GM19324 (cell line): Measurements from ENCODE around the gene PRDM13.

Experiments used
- ATAC-seq: cut with Tn5 transposase; IDR thresholded peaks from one replicate; pipeline ENCODE4 v1.9.1; 2021; ENCODE audit warnings: mild to moderate bottlenecking, moderate library complexity; ENCODE audit not compliant: unreplicated experiment, low FRiP score

Gene PRDM13

DNA sequence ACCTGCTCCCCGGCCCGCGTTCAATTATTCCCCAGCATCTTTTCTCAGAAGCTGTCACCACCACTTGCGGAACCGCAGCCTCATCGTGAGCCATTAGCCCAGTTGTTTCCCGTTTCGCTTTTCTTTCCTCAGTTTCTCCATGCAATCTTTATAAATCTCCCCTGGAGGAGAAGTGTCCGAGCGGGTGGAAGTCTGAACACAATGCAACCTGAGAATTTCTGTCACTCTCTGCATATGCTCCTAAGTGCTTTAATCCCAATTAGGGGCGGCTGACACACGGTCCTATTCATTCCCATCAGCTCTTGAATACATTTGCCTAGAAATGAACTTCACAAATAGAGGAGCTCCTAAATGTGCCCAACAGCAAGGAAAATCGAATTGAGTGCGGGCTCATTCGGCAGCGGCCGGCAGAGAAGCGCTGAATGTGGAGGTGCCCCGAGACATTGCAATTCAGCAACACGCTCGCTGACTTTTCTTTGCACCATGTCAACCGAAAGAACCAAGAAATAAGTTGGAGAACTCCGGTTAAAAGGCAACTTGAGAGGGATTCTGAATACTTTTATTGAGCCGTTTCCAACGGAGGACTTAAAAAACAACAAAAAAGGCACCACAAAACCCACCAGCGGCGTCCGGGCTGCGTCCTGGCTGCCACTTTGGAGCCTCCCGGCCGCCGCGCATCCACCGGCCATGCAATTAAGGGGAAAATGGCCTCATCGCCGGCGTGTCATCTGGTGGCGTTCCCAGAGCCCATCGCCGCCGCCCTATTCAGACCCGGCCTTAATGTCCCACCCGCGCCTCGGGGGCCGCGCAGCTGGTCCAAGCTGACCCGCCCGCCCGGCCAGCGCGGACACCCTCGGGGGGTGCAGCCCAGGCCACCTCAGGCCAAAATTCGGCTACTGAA lies 3.9 kb upstream of the PRDM13 start:
- peak; percentile 9 for ATAC-seq

- ATAC-seq: peak; percentile 54
Measured at GRCh38 chr6:99603421-99604165, 3.0 kb upstream of the PRDM13 start.

DNA sequence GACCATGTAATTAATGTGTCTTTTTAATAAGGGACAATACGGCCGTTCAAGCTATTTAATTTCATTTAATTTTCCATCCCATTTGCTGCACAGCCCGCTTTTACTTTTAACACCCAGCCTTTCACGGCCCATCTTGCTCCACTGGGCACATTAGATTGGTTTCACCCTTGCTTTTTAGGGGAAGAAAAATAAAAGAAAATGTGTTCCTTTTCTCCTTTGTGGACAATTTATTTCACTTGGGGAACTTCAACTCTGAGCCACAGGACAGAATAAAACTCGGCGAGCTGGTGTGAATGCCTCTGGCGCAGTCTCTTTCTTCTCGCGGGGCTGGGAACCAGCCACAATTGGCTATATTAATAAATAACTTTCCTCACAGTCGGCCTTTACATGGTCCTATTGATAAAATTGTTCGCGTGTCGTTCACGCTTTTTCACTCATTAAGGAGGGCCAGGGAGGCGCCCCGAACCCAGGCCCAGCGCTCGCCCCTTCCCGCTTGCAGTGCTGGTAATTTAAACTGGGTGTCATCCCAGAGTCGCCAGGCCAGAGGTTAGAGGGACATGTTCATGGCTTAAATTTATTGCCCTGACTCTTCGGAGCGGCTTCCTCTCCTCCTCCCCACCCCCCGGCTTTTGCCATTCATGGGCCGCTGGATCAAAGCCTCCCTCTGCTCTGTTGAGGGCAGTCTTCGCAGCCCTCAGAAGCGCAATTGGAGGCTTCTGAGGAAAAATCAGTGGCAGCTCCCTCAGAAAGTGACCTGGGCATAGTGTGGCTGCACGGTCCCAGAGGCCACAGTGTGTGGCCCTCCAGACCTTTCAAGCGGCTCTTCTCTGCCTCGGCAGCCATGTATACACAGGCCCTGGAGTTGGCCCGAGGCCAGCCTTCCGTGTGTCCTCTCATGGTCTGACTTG lies 2.2 kb upstream of the PRDM13 start:
- ATAC-seq: no peak

GRCh38 chr6:99605074-99605734 lies 1.4 kb upstream of the PRDM13 start:
- no peak for ATAC-seq

GRCh38 chr6:99605911-99606655 lies 550 bp upstream of the PRDM13 start:
- no peak for ATAC-seq

GRCh38 chr6:99607416-99608036 lies 893 bp downstream of the PRDM13 start:
- no peak for ATAC-seq

GRCh38 chr6:99608059-99608885 lies 1.6 kb downstream of the PRDM13 start:
- no peak for ATAC-seq

GRCh38 chr6:99608886-99609482 lies 2.4 kb downstream of the PRDM13 start:
- ATAC-seq: no peak

DNA sequence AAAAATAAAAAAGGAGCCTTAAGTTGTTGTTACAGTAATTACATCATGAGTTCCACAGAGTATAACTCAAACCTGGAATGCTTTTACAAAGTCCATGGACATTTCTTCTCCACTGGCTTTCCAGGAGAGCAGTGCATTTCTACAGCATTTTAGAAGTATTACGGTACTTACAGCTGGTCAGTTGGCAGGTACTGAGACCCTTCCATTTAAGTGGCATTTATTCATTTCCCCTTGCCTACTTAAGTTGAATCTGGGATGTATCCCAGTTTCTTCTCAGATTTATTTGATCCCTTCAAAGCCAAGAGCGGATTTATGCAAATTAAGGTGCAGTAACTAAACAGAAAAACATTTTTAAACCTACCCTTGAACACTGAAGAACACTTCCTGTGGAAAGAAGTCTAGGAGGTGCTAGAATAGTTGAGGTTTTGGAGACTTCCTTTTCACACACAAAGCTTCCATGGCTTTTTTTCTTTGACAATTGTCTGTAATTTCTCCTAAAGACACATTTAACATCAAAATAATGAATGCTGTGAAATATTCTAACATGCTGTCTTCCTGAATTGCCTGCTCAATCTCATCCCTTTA lies 3.4 kb downstream of the PRDM13 start:
- ATAC-seq: no peak

DNA sequence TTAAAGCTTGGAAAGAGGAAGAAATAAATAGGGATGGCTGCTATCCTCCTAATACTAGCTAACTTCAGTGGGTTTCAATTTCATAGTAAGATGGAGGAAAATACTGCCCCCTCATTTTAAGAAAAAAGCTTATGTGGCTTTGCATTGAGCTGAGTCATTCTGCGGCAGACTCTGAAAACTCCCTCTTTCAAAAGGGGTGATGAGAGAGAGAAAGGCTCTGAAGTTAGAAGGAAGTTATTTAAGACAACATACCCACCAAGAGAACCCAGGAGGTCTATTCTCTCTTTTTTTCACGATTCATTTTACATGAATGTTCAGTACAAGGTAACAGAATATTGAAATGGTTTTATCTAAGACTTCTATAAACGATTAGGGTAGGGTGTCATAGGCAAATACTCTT lies 4.5 kb downstream of the PRDM13 start:
- no peak for ATAC-seq

DNA sequence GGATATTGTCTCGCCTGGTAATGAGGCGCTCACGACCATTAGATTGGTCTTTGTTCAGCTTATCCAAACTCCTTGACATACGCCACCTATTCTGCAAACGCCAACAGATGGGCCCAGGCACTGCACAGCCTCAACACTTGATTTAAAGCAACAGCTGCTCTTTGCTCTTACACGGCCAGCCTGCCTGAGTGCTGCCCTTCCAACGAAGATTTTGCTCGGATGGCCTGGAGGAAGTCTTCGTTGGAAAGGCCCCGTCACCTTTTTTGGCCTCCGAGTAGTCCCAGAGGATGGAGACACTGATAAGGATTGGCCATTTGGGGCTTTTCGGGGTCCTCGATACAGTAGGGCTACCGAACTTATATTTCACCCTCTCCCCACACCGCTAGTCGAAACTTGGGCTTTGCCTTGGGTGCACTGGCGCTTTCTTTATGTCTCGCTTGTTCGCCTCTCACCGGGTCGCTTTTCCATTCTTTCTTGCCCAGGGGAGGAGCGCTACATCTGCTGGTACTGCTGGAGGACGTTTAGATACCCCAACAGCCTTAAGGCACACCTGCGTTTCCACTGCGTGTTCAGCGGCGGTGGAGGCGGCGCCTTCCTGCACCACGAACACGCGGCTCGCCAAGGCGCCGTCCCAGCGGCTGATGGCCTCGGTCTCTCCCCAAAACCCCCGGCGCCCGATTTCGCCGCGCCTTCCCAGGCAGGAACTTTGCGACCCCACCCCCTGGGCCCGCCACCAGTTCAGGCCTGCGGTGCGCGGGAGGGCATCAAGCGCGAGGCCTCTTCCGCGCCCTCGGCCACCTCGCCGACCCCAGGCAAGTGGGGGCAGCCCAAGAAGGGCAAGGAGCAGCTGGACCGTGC lies 6.1 kb downstream of the PRDM13 start:
- ATAC-seq: peak; percentile 6

DNA sequence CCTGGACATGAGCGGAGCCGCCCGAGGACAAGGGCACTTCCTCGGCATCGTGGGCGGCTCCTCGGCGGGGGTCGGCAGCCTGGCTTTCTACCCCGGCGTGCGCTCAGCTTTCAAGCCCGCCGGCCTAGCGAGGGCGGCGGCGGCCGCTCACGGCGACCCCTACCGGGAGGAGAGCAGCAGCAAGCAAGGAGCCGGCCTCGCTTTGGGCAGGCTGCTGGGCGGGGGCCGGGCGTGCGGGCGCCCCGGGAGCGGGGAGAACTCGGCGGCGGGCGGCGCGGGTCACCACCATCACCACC lies 6.7 kb downstream of the PRDM13 start:
- ATAC-seq: peak; percentile 75

- peak; percentile 87 for ATAC-seq
Measured at GRCh38 chr6:99613705-99614429, 7.2 kb downstream of the PRDM13 start.

- ATAC-seq: peak; percentile 10
Measured at GRCh38 chr6:99614430-99615186, 8.0 kb downstream of the PRDM13 start.

DNA sequence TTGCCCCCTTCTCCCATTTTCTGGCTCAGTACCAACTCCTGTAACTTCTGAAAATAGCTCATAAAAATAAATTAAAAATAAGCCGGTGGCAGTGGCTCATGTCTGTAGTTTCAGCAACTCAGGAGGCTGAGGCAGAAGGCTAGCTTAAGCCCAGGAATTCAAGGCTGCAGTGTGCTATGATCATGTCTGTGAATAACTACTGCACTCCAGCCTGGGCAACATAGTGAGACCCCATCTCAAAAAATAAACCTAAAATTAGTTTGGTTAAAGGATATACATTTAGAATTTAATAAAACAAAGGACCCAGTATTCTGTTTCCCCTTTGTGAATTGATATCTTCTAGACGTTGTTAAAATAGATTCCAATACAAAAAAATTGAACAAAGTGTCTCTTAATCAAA lies 10.5 kb downstream of the PRDM13 start:
- ATAC-seq: no peak
